Measurements from ENCODE around the gene ANKRD33B. TPM values are rescaled to one million over a fixed set of nuclear protein-coding genes. Genes with fewer than 3 reads are reported as not detected.

Gene ANKRD33B
- total and polyA plus RNA-seq, 2 of the 8 experiments (the other 6 are each of a cell fraction or from before 2014, with no cell fraction given): 6.9 to 20.6 TPM

DNA sequence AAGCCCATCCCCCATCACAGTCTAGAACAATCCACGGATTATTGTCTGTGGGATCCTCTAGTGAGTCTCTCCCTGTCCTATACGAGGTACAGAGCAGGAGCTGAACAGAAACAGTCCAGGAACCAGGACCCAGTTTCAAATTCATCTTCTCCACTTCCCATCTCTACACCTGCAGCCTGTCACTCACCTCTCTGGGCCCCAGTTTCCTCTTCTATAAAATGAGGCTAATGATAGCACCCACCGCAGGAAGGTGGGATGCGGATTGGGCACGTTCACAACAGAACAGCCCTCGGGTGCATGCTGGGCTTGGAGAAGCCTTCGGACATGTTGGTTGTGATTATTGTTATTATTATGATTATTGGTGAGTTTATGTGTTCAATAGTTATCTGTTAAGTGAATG lies 78.5 kb downstream of the ANKRD33B start:
- H4K20me1 ChIP-seq (replicated peaks in 1 of 2; ENCODE audit: control insufficient read depth in 1 of 2, insufficient read depth in 2 of 2, low read length in 2 of 2): peaks cover 0 to 2% of the 10 kb centered on the region in 2 experiments
- H3K79me2 ChIP-seq (ENCODE audit: control insufficient read depth in 1 of 2, insufficient read depth in 2 of 2, low read length in 2 of 2): peaks cover 7 to 44% of the 10 kb centered on the region in 2 experiments; a peak in 3 of 4 replicates
- H3K23me2 ChIP-seq (ENCODE audit: low read depth, low read length): peaks cover 7% of the 10 kb centered on the region
- H3K36me3 ChIP-seq (ENCODE audit: control insufficient read depth in 2 of 4, insufficient read depth in 4 of 4, low read length in 3 of 4): no peaks in the 10 kb centered on the region
- no peak overlapping the region for H3K4ac ChIP-seq (replicated peaks; ENCODE audit: insufficient read length, low read depth, low read length)
- WGBS, 2 experiments (ENCODE audit: extremely low coverage in 1 of 2, insufficient coverage in 1 of 2, insufficient read length in 1 of 2, insufficient replicate concordance in 2 of 2, low coverage in 1 of 2, low lambda C conversion rate in 2 of 2, missing lambda C conversion rate in 1 of 2): 74% methylated on average over 7 of the region's 7 CpGs; no CpG with 5 or more reads in 1 of the 2 experiments
- H4K91ac ChIP-seq (replicated peaks; ENCODE audit: insufficient read length, low read length): no peak overlapping the region
- no peaks in the 10 kb centered on the region for H3K27me3 ChIP-seq (replicated peaks in 1 of 4; ENCODE audit: control insufficient read depth in 3 of 4, extremely low read depth in 1 of 4, insufficient read depth in 3 of 4, low read length in 3 of 4)
- H2BK15ac ChIP-seq (ENCODE audit: low read length): no peak overlapping the region
- no peak overlapping the region for H3K27ac ChIP-seq (ENCODE audit: low read depth, low read length)
- H2BK120ac ChIP-seq (replicated peaks; ENCODE audit: low read depth, low read length): no peak overlapping the region
- H3K4me1 ChIP-seq (replicated peaks in 1 of 4; ENCODE audit: control insufficient read depth in 3 of 4, insufficient read depth in 4 of 4, low read length in 3 of 4): peaks cover 4 to 16% (median 11%) of the 10 kb centered on the region in 4 experiments
- FAIRE-seq (no peak), DNase-seq (ENCODE audit: low read depth in 1 of 2, low spot score in 2 of 2) (no peak)
- no peak overlapping the region for H4K5ac ChIP-seq (ENCODE audit: insufficient read length, low read depth, low read length)
- H2AK5ac ChIP-seq (ENCODE audit: low read depth, low read length): no peak overlapping the region
- H2BK12ac ChIP-seq (ENCODE audit: low read depth, low read length): no peak overlapping the region; the same call in 1 of the 2 replicates
- no peak overlapping the region for H3K4me3 ChIP-seq (ENCODE audit: extremely low read depth in 1 of 4, insufficient read depth in 2 of 4, low read depth in 3 of 4, low read length in 4 of 4)
- no peak overlapping the region for H3K23ac ChIP-seq (ENCODE audit: insufficient read length)
- ChIA-PET CTCF (ENCODE audit: partially characterized antibody) (interaction anchor here (4.7 kb wide), 1 partner anchor 14 kb away, joined by 16 read pairs; no protein-coding TSS in a partner anchor), POLR2A (ENCODE audit: partially characterized antibody) (no interaction called here)
- H3K18ac ChIP-seq (ENCODE audit: extremely low read depth, low read length): no peak overlapping the region
- H3K56ac ChIP-seq (replicated peaks; ENCODE audit: insufficient read length, low read depth, low read length): no peak overlapping the region
- H3K4me2 ChIP-seq (ENCODE audit: insufficient read depth in 1 of 2, low read depth in 2 of 2, low read length in 2 of 2): no peak overlapping the region
- H3K9ac ChIP-seq (replicated peaks in 1 of 4; ENCODE audit: extremely low read depth in 1 of 4, low read depth in 3 of 4, low read length in 3 of 4): no peak overlapping the region
- no peak overlapping the region for H2BK20ac ChIP-seq (ENCODE audit: low read length)
- H3K9me3 ChIP-seq (ENCODE audit: insufficient read depth in 2 of 2, low read depth in 1 of 2, low read length in 1 of 2): no peaks in the 10 kb centered on the region
- no peak overlapping the region for H2BK5ac ChIP-seq (ENCODE audit: low read depth, low read length)
- no peak overlapping the region for H3K14ac ChIP-seq (ENCODE audit: insufficient read length)
- TF ChIP-seq ASH2L (IDR thresholded peaks at IDR 0.05; ENCODE audit: low read length) (no peak), SIX5 (IDR thresholded peaks at IDR 0.05; ENCODE audit: low read depth, low read length) (no peak), RXRA (IDR thresholded peaks at IDR 0.05; ENCODE audit: insufficient read depth, low read depth, low read length) (no peak), RNF2 (IDR thresholded peaks at IDR 0.05; ENCODE audit: borderline replicate concordance, low read depth, low read length, missing control alignments, poor library complexity, severe bottlenecking) (no peak), SP4 (IDR thresholded peaks at IDR 0.05; ENCODE audit: low read length) (no peak)
- H3K79me1 ChIP-seq (ENCODE audit: low read depth, low read length): peaks cover 4% of the 10 kb centered on the region
- no peak overlapping the region for H4K8ac ChIP-seq (ENCODE audit: extremely low read depth, insufficient read depth, low read length)
- H2AFZ ChIP-seq (ENCODE audit: low read length): no peak overlapping the region
